Measurements from ENCODE around the gene ROBO1.

ROBO1 gene

DNA sequence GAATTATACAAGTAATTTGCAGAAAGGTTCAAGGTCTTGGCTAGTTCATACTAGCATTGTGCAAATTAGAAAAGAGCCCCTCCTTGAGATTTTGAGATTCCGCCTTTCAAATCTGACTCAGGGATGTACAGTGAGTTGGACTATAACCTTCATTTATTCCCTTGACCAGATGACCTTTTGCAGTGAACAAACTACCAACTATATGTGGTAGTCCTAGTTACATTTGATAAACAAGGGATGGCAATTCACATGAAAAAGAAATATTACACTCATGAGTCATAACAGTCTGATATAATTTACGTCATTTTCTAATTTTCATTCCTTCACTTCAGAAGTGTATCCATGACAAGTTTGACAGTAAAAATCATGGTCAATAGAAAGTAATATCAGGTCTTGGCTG lies 860.4 kb downstream of the ROBO1 start:
- peak; percentile 69 for DNase-seq (ENCODE audit: low read depth)
- TF ChIP-seq, protein P1, sequence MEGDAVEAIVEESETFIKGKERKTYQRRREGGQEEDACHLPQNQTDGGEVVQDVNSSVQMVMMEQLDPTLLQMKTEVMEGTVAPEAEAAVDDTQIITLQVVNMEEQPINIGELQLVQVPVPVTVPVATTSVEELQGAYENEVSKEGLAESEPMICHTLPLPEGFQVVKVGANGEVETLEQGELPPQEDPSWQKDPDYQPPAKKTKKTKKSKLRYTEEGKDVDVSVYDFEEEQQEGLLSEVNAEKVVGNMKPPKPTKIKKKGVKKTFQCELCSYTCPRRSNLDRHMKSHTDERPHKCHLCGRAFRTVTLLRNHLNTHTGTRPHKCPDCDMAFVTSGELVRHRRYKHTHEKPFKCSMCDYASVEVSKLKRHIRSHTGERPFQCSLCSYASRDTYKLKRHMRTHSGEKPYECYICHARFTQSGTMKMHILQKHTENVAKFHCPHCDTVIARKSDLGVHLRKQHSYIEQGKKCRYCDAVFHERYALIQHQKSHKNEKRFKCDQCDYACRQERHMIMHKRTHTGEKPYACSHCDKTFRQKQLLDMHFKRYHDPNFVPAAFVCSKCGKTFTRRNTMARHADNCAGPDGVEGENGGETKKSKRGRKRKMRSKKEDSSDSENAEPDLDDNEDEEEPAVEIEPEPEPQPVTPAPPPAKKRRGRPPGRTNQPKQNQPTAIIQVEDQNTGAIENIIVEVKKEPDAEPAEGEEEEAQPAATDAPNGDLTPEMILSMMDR (conservative IDR thresholded peaks at IDR 0.05; ENCODE audit: low read depth, low read length), result no peak
- no peak overlapping the region for H3K4me3 ChIP-seq (ENCODE audit: low read depth, low read length)

DNA sequence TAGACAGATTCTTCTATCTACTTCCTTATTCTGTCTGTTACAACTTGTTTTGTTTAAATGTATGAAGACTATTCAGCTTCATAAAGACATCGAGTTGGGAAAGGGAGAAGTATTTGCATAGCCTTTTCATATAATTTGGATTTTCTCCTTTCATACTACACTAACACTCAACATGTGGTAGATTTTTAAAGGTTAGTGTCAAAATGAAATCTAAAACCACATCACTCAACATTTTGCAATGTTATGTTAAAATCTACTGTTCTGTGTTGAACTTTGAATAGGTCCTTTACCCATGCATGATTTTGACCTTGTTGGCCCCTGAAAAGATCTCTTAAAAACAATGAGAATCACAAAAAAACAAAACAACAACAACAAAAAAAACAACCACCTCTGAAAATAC lies 860.9 kb downstream of the ROBO1 start:
- no peak for DNase-seq (ENCODE audit: low read depth)
- TF ChIP-seq, protein P1 (conservative IDR thresholded peaks at IDR 0.05; ENCODE audit: low read depth, low read length), result no peak
- H3K4me3 ChIP-seq (ENCODE audit: low read depth, low read length), result no peak overlapping the region

DNA sequence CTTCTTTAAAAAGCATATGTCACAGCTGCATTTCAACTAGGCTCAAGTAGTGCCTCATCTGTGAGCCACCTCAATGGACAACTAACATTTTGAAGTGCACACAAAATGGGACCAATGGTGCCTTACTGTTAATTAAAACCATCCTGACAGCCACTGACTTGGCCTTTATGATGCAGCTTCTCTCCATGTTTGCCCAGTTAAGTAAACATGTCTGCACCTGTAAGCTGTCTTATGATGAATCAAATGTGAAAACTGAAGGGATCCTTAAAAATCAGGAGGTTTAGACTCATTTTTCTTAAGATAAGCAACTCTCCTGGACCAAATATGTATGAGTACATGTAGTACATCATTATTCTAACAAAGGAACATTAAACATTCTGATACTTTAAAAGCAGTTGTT lies 861.6 kb downstream of the ROBO1 start:
- no peak for DNase-seq (ENCODE audit: low read depth)
- TF ChIP-seq, protein P1 (conservative IDR thresholded peaks at IDR 0.05; ENCODE audit: low read depth, low read length), result no peak
- no peak overlapping the region for H3K4me3 ChIP-seq (ENCODE audit: low read depth, low read length)

DNA sequence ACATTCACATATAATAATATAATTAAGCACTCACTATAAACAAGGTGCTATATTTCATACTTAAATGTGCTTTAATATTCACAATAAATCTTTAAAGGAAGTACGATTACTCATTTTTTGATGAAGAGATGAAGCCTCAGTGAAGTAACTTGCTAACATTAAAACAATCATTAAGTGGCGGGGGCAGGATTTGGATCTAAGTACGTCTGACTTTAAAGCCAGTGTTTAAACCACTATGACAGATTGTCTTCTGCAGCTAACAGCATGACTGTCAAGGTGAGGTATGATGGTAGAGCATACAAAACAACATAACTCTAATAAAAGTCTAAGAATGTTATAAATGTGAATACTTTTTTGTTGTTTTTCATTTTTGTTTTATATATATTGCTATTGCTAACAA lies 862.1 kb downstream of the ROBO1 start:
- H3K4me3 ChIP-seq (ENCODE audit: low read depth, low read length), result no peak overlapping the region
- DNase-seq (ENCODE audit: low read depth), result no peak
- TF ChIP-seq, protein P1 (conservative IDR thresholded peaks at IDR 0.05; ENCODE audit: low read depth, low read length), result no peak

DNA sequence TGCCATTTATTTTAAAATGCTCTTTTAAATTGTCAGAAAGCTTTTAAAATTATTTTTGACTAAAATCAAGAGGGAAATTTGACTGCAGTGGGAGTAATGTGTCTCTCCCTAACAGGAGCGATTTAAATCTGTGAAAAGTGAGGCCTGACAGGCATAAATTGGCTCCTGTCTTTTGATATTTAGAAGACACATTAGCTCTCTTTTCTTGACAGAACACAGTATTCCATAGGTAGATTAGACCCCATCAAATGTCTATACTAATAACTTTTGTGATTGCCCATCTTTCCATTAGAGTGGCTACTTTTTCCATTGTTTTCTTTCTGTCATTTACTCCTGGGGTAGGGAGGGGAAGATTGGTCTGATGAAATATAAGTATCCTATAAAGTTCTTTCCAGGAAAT lies 866.3 kb downstream of the ROBO1 start:
- DNase-seq (ENCODE audit: low read depth), result no peak

DNA sequence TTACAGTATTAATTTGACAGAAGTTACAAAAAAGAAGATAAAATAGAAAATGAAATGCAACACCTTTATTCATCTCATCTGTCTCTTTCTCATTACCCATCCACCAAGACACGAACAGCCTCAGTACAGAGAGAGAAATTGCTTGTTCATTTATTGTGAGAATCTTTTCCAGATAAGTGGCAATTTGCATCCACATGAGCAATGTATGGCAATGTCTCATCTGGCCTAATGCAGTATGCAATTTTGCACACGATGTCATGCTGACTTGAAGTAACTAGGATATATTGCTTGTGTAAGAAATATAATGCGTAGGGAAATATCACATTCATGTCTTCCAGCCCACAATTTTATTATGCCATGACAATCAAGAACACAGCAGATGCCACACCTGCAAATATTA lies 866.9 kb downstream of the ROBO1 start:
- TF ChIP-seq, protein P1 (conservative IDR thresholded peaks at IDR 0.05; ENCODE audit: low read depth, low read length), result no peak
- DNase-seq (ENCODE audit: low read depth), result no peak
- H3K4me3 ChIP-seq (ENCODE audit: low read depth, low read length), result no peak overlapping the region

More for the DNA sequence above, 866.3 kb downstream of the ROBO1 start:
- no peak overlapping the region for H3K4me3 ChIP-seq (ENCODE audit: low read depth, low read length)
- TF ChIP-seq, protein P1 (conservative IDR thresholded peaks at IDR 0.05; ENCODE audit: low read depth, low read length), result no peak

DNA sequence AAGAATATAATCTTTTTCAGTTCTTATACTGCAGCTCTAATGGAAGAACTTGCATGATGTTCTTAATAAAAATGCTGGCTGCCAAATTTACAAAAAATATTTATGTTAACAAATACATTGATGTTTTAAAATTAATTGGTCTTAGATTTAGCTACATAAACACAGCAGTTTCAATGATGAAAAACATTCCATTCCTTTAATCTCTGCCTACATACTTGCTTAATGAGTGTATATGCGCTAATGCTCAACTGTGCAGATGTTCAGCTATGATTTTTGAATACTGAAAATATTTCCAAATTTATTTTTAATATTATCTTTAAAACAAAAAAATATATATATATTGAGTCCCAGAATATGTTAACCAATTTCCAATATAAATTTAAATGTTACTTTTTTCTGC lies 867.4 kb downstream of the ROBO1 start:
- TF ChIP-seq, protein P1 (conservative IDR thresholded peaks at IDR 0.05; ENCODE audit: low read depth, low read length), result no peak
- DNase-seq (ENCODE audit: low read depth), result peak; percentile 51
- no peak overlapping the region for H3K4me3 ChIP-seq (ENCODE audit: low read depth, low read length)
